ENCODE results near the gene TMEM127.

TMEM127 gene

GRCh38 chr2:96204836-96205624, 60.8 kb downstream of the TMEM127 start:
- no peak for DNase-seq (ENCODE audit: low read depth)

GRCh38 chr2:96203130-96204028, 62.4 kb downstream of the TMEM127 start:
- DNase-seq (ENCODE audit: low read depth) = no peak

GRCh38 chr2:96202152-96202854, 63.5 kb downstream of the TMEM127 start:
- DNase-seq (ENCODE audit: low read depth) = no peak

GRCh38 chr2:96201338-96201737, 64.5 kb downstream of the TMEM127 start:
- DNase-seq (ENCODE audit: low read depth) = no peak

- no peak for DNase-seq (ENCODE audit: low read depth)
Observed at GRCh38 chr2:96198921-96199320, 66.9 kb downstream of the TMEM127 start.
